Measurements from ENCODE around the gene DEAF1.
A peak's percentile ranks its signal among the peaks of the same experiment; 100 is the strongest.
"Not testable (repeated sequence)": the region's sequence is repeated elsewhere in the genome, so short reads cannot be mapped to it uniquely, and the experiment has no call there.

The DEAF1 gene

GRCh38 chr11:699753-700152, 4.7 kb upstream of the DEAF1 start:
- DNase-seq: no peak

GRCh38 chr11:699116-699508, 4.1 kb upstream of the DEAF1 start:
- no peak for DNase-seq

DNA sequence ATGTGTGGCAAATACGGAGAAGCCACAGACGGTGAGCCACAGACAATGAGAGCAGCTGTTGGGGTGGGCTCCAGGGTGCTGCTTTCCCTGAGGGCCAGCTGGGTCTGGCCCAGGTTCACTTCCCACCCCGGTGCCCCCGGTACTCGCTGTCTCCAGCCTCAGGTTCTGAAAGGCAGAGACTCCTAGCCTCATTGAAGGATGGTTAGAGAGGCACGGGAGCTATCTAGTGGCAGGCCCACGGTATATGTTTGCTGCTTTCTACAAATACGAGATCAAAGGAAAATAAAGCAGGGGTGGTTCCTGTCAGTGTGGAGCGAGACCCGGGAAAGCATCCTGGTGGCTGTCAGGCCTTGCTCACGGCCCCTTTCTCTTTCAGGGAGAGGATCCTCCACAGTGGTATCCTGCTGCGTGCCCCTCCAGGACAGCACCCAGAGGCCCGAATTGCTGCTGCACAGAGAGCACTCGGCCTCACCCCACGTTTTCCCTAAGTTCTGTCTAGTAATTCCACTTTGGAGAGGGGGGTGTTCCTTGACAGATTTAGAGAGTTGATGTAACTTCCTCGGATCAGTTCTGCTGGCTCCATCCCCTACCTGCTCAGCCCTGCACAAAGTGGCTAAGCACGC, 3.6 kb upstream of the DEAF1 start:
- DNase-seq: no peak

GRCh38 chr11:697811-698311, 2.8 kb upstream of the DEAF1 start:
- DNase-seq: no peak

- no peak for DNase-seq
Observed at GRCh38 chr11:696955-697491, 2.0 kb upstream of the DEAF1 start.

- DNase-seq: peak; percentile 92 to 98 (median 96)
Observed at GRCh38 chr11:695538-696248, 671 bp upstream of the DEAF1 start, which contains the start of gene TMEM80. TSS of gene TMEM80 (plus strand) at chr11:695816. CDS start at chr11:695828, 12 bp downstream.

GRCh38 chr11:695288-695537, 191 bp upstream of the DEAF1 start:
- no peak for DNase-seq

- DNase-seq: no peak
Observed at GRCh38 chr11:693887-694562, 997 bp downstream of the DEAF1 start.

DNA sequence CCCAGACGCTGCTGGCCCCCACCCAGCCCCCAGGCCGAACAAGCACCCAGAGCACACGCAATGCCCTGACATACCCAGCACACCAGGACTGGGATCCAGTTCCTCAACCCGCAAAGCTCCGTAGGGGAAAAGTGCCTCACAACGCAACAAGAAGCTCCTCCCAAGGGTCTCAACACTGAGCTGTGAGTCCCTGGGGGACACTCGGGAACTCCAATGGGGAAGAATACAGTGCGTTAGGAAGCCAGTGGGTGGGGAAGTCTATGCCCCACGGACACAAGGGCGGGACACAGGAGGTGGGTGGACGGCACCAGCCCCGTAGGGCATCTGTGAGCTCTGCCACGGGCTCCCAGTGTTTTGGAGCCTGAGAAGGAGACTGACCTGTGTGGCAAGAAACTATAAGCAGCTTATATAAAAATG, 1.6 kb downstream of the DEAF1 start:
- no peak for DNase-seq

DNA sequence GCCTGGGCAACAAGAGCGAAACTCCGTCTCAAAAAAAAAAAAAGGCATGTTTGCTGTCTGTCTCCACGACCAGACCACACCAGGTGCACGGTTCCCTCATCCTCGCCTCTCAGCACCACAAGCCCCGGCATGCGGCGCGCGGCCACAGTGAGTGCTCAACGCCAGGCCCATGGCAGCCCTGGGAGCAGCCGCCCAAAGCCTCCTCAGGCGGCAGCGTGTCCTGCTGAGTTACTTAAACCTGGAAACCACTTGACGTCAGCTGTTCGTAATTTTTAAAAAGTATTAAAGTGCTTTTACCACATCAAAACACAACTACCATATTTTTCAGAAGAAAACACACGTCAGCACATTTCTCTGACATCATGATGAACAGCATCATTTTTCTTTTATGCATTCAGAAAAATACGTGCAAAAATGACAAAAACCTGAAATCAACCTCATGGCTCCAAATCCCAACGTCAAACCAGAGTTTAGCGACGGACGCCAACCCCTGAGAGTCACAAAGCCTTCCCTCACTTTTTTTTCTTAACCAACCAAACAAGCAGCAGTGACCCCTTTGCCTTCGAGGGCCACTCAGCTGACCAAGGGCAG, 2.1 kb downstream of the DEAF1 start:
- peak in 1 of 5 donors; percentile 74 for DNase-seq

DNA sequence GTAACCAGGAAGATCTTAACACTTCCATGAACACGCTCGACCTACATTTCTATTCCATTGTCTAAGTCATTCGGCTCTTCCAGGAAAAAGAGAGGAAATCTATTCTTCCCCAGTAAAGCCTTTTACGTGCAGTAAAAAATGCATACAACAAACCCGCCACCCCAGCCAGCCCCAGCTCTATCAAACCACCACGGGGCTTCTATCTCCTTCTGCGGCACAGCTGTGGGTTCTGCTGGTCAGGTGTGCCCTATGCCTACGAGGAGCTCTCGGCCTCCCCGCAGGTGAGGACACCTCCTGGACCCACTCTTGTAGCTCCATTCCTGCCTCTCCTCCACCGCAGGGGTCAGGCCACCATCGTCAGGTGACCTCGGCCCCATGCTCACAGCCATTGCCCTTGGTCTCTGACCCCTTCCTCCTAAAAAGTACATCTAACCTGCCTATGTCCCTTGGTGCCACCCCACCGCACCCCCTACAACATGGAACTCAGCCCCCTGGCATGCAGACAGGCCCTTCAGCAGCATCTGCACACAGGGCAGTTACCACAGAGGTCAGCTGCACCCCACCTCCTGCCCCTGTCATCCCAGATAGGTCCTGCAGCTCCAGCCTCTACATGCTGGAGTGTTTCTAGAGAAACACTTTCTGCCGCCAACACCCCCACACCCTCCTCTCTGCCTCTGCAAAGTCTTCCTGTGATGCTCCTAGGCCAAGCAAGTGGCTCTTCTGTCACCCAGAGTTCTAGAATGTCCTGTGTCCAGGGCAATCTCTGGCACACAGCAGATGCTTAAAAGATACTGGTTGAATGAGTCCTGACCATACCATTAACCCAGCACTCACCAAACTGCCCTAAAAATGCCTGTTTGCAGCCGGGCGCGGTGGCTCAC, 3.1 kb downstream of the DEAF1 start:
- DNase-seq: no peak

GRCh38 chr11:690738-691633, 4.0 kb downstream of the DEAF1 start:
- peak in 1 of 5 donors; percentile 34 for DNase-seq

GRCh38 chr11:690244-690643, 4.8 kb downstream of the DEAF1 start:
- DNase-seq: not testable (repeated sequence)

- no peak for DNase-seq
Observed at GRCh38 chr11:689625-690024, 5.4 kb downstream of the DEAF1 start.

DNA sequence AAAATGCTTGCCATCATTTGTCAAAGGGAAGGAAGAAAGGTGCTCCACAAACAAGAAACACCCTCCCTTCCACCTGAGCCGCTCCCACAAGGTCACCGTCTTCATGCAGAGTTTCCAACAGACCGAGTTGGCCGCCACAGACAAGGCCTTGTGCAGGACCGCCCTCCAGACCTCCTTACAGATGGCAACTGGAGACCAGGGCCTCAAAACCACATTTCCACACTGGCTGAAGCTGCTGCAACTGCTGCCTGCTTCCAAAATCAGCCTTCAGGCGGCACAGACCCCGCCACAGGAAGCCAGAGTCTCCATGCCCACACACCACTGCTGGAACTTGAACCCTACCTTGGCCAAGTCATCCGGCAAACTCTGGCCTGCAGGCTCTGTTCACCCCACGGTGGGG, 6.3 kb downstream of the DEAF1 start:
- DNase-seq: no peak

DNA sequence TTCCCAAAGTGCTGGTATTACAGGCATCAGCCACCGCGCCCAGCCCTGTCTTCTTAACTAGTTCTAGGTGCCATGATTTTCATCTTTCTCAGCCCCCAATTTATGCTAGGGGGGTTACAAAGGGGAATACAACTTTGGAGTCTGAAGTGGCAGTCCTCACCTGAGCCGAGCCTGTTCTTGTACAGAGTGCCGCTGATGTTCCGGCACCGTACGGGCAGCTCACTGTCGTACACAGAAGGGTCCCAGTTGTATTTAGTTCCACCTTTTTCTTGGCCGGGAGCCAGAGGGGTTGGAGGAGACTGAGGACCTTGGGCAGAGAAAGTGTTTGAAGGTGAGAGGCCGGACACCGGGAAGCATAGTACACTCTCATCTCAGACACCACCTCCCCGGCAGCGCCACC, 7.3 kb downstream of the DEAF1 start:
- no peak for DNase-seq

GRCh38 chr11:686451-687243, 8.4 kb downstream of the DEAF1 start:
- no peak for DNase-seq

- no peak for DNase-seq
Observed at GRCh38 chr11:680970-681369, 14.1 kb downstream of the DEAF1 start.

DNA sequence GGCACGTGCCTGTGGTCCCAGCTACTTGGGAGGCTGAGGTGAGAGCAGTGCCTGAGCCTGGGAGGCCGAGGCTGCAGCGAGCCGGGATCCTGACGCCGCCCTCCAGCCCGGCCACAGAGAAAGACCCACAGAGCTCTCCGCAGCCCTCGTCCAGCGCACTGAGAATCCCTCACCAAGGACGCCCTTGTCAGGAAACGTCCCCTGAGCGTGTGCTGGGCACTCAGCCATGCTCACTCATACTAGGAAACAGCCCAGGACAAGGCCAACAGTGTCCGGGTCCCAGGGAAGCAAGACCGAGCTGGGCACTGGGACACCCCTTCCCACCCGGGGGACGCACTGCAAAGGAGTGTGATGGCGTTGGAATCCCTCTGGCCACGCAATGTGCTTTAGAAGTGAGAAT, 14.5 kb downstream of the DEAF1 start:
- no peak for DNase-seq
